Stimulated activated CD8-positive, alpha-beta memory T cell treated with anti-CD3 and anti-CD28 coated beads, Interleukin-7, amount 100 ng/mL, for 24 hours (primary cell): ENCODE measurements around the gene ZEB1.
"Not testable (repeated sequence)": the region's sequence is repeated elsewhere in the genome, so short reads cannot be mapped to it uniquely, and the experiment has no call there.

ENCODE experiments used
- DNase-seq: peaks from one replicate; pipeline ENCODE4 v3.0.0-alpha.2; 2020; ENCODE audit warnings: low read depth

ZEB1 gene

DNA sequence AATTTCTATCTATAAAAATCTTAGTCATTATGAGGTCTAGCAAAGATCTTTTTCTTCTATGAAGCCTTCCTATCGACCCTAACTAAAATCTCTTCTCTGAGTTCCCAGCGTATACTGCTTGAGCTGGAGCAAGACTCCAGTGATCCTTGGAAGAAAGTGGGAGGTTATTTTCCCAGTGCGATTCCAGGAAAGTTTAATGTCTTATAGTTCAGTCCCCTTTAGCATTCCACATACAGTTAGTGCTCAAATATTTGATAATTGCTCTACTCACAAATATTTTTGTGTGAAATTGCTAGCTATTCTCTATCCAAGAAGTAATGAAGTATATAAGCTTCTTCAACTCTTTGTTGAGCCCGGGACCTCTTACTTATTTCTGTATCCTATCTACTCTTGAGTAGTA is 47.7 kb downstream of the ZEB1 start:
- DNase-seq: no peak

GRCh38 chr10:31368724-31369123 is 49.7 kb downstream of the ZEB1 start:
- DNase-seq: no peak

DNA sequence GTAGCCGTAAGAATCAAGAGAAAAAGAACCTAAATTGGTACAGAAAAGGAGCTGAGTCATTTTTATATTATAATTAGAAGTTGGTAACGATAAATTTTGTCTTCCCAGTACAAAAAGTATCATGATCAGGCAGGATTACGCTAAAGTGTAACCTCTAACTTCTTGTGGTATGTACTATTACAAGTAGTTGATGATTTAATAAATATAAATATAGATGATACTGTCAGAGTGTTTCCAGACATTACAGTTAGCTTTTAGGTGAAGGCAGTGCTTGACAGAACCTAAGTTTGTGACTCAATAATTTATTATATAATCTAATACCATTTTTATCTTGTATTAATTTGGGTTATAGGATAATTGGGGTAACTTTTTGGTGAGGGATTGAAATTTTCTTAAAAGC is 53.4 kb downstream of the ZEB1 start:
- no peak for DNase-seq

DNA sequence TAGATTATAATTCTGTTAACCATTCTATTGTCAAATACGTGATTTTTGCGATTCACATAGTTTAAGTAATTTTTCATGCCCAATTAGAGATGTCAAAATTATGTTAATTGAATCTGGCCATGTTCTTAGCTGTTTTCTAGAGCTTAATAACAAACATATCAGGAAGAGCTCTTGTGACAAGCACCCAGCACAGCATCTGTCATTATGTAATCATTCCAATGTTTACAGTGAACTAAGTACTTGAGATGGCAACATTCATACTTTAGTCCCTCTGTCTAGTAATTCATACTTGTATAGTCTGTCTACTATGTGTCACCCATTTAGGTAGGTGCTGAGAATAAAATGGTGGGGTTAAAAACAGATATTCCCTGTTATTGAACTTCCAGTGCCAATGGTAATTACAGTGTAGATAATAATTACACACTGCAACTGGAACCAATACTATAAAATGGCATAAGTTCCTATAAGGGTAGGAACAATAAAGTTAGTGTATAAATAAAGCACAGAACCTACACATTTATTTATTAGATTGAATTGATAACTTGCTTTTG is 55.2 kb downstream of the ZEB1 start:
- no peak for DNase-seq

GRCh38 chr10:31381171-31381570 is 62.2 kb downstream of the ZEB1 start:
- no peak for DNase-seq

DNA sequence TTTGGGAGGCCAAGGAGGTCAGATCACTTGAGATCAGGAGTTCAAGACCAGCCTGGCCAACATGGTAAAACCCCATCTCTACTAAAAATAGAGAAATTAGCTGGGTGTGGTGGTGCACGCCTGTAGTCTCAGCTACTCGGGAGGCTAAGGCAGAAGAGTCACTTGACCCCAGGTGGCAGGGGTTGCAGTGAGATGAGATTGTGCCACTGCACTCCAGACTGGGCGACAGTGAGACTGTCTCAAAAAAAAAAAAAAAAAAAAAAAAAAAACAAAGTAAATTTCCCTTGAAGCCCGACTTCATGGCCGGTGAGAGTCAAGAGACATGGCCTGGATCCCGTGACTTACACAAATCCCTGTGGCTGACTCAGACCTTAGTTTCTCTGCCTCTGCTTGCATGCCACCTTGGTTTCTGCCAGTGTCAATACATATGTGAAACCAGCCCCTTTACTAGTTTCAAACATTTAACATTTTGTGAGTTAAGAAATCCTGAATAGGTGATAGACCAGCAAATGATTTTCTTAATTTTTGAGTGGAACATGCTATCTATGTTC is 62.8 kb downstream of the ZEB1 start:
- no peak for DNase-seq

- no peak for DNase-seq
Observed at GRCh38 chr10:31383810-31384588, 65.0 kb downstream of the ZEB1 start.

GRCh38 chr10:31384589-31384949 is 65.6 kb downstream of the ZEB1 start:
- no peak for DNase-seq

- no peak for DNase-seq
Observed at GRCh38 chr10:31390804-31391203, 71.8 kb downstream of the ZEB1 start.

- no peak for DNase-seq
Observed at GRCh38 chr10:31393844-31394243, 74.8 kb downstream of the ZEB1 start.

DNA sequence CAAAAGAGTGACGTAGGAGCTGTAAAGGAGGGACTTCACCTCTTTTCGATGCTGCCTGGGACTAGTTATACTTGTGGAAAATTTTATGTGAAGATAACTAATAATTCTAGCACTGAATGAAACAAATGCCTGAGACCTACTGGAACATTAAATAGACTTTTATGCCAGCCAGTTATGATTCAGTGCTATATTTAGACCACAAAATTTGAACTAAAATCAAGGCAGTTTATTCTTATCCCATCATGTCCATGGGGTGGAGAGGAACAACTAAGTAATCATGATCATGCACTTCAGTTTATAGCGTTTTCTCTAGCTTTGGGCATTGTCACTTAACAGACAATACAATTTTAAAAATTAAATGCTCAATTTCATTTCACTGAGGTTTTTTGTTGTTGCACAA is 76.7 kb downstream of the ZEB1 start:
- no peak for DNase-seq

- no peak for DNase-seq
Observed at GRCh38 chr10:31396376-31396775, 77.4 kb downstream of the ZEB1 start.

- no peak for DNase-seq
Observed at GRCh38 chr10:31397852-31398251, 78.8 kb downstream of the ZEB1 start.

- DNase-seq: no peak
Observed at GRCh38 chr10:31399171-31399570, 80.2 kb downstream of the ZEB1 start.

DNA sequence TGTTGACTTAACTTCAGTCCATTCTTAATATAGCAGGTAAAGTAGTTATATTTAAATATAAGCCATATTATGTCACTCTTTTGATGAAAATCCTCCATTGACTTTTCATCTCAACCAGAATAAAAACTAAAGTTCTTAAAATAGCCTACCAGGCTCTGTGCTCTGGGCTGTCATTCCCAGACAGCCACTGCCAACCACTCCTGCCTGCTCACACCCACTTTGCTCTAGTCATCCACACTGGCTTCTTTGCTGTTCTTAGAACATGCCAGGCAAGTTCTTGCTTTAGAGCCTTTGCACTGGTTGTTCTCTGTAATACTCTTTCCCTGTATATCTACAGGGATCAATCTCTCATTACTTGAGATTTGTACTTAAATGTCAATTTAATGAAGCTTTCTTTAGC is 80.6 kb downstream of the ZEB1 start:
- DNase-seq: no peak

DNA sequence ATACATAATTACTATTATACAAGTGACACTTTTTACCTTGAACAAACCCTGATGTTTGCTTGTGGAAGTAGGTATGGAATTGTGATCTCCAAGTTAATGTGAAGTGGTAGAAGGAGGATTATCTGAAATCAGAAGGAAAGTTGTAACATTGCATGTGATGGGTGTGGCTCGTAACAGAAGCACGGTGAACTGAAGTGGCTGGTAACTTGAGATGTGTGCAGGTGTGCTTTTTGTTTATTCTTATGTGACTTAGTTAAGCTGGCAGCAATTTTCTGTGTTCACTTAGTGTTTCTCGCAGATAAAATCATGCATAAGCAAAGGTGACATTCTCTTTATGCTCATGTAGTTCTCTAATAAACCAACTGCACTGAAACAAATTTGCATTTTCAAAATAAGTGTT is 82.3 kb downstream of the ZEB1 start:
- DNase-seq: no peak

DNA sequence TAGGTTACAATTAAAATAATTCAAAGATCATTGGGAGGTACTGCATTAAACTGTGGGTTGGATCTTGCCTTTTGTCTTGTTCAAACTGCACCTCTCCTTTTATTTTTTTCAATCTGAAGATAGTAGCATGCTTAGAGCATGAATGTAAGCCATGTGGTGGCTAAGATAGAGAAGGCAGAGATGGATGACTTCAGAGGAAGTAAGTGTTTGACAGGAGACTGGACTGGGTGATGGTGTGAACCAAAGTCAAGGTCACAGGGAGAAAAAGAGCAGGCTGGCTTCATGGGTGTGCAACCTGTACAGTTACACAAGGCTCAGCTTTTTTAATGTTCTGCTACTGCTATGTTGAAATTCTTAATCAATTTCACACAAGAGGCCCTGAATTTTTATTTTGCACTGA is 85.6 kb downstream of the ZEB1 start:
- no peak for DNase-seq

- not testable (repeated sequence) for DNase-seq
Observed at GRCh38 chr10:31405829-31406228, 86.8 kb downstream of the ZEB1 start.

GRCh38 chr10:31412397-31412796 is 93.4 kb downstream of the ZEB1 start:
- not testable (repeated sequence) for DNase-seq

DNA sequence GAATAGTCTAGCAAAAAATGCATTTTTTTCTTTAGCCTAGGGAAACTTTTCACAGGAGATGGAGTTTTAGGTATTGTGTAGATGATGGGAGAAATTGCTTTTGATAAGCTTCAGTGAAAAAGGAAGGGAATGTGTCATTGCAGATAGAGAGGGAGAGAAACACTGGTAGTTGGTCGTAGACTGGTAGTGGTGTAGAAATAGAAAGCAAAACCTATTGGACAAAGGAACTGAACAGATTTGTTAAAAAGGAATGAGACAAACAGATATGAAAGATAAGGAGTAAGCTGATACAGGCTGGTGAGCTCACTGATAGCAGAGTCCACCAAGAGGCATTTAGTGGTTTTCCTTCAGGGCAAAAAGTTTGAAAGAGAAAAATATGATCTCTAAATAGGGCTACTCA is 94.3 kb downstream of the ZEB1 start:
- DNase-seq: no peak

DNA sequence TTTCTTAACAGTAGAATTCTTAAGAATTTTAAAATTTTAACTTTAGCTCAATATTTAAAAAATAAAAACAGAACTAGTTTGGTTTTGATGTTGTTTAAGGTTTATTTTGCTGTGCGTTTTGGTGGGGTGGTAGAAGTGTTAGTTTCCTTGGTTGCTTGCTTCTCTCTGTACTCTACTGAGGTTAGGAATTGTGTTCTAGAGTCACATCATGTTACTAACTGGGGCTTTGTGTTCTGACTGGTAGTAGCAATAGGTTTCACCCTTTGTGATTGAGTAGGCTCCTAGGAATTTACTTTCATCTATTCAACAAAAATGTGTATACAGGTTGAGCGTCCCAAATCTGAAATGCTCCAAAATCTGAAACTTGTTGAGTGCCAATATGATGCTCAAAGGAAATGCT is 99.5 kb downstream of the ZEB1 start:
- DNase-seq: no peak

DNA sequence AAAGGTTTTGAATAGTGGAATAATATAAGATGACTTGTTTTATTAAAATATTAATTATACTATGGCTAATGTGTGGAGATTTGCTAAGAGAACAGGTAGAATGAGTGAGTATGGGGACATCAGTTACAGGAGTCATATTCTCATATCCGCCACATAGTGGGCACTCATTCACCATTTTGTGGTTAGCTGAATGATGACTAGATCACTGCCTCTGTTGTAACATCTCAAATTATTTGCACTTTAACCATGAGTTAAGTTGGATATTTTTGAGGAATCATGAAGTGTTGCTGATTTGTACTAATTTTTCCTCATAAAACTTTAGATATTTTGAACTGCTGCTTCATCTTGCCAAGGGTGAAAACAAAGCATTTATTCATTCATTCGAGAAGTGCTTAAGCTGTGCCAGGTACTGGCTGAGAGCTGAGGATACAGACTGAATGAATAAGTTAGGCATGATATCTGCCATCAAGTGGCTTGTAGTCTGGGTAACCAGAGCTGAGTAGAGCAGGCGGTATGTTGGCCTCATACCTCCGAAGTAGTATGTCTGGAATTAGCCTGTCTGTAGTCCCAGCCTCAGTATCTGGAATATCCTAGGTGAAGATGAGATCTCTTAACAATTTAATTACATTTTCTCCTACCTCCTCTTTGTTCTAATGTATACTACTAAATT is 100.5 kb downstream of the ZEB1 start:
- no peak for DNase-seq

GRCh38 chr10:31421322-31421721 is 102.3 kb downstream of the ZEB1 start:
- DNase-seq: no peak
